ENCODE data around the gene TRMT10C.
A peak's percentile ranks its signal among the peaks of the same experiment; 100 is the strongest.
"Not testable (repeated sequence)": the region's sequence is repeated elsewhere in the genome, so short reads cannot be mapped to it uniquely, and the experiment has no call there.

Gene TRMT10C

GRCh38 chr3:101561630-101562328, at the start of gene TRMT10C:
Gene TRMT10C (plus strand): TSS chr3:101561868. CDS start chr3:101564782, 2,914 bp downstream.
- peak; percentile 86 for DNase-seq (ENCODE audit: low read depth)

- DNase-seq (ENCODE audit: low read depth) = no peak
Measured at GRCh38 chr3:101512396-101512645, 49.3 kb upstream of the TRMT10C start.

- peak; percentile 67 for DNase-seq (ENCODE audit: low read depth)
Measured at GRCh38 chr3:101512646-101513418, 48.8 kb upstream of the TRMT10C start, which contains the start of gene SENP7. Gene SENP7 (minus strand): TSS chr3:101513212. CDS start chr3:101513130, 82 bp downstream.

GRCh38 chr3:101513419-101513986, 48.2 kb upstream of the TRMT10C start:
- DNase-seq (ENCODE audit: low read depth) = no peak

- no peak for DNase-seq (ENCODE audit: low read depth)
Measured at GRCh38 chr3:101518421-101518871, 43.2 kb upstream of the TRMT10C start.

GRCh38 chr3:101519685-101520365, 41.8 kb upstream of the TRMT10C start:
- DNase-seq (ENCODE audit: low read depth) = no peak

- no peak for DNase-seq (ENCODE audit: low read depth)
Measured at GRCh38 chr3:101521211-101521701, 40.4 kb upstream of the TRMT10C start.

GRCh38 chr3:101527441-101527840, 34.2 kb upstream of the TRMT10C start:
- no peak for DNase-seq (ENCODE audit: low read depth)

GRCh38 chr3:101527906-101528305, 33.8 kb upstream of the TRMT10C start:
- DNase-seq (ENCODE audit: low read depth) = no peak

- DNase-seq (ENCODE audit: low read depth) = no peak
Measured at GRCh38 chr3:101529816-101530685, 31.6 kb upstream of the TRMT10C start.

GRCh38 chr3:101530686-101531047, 31.0 kb upstream of the TRMT10C start:
- no peak for DNase-seq (ENCODE audit: low read depth)

- no peak for DNase-seq (ENCODE audit: low read depth)
Measured at GRCh38 chr3:101531473-101532086, 30.1 kb upstream of the TRMT10C start.

- DNase-seq (ENCODE audit: low read depth) = no peak
Measured at GRCh38 chr3:101532783-101533602, 28.7 kb upstream of the TRMT10C start.

- DNase-seq (ENCODE audit: low read depth) = no peak
Measured at GRCh38 chr3:101533603-101533968, 28.1 kb upstream of the TRMT10C start.

GRCh38 chr3:101535221-101535620, 26.4 kb upstream of the TRMT10C start:
- DNase-seq (ENCODE audit: low read depth) = no peak

GRCh38 chr3:101536266-101536665, 25.4 kb upstream of the TRMT10C start:
- no peak for DNase-seq (ENCODE audit: low read depth)

- DNase-seq (ENCODE audit: low read depth) = not testable (repeated sequence)
Measured at GRCh38 chr3:101536955-101537354, 24.7 kb upstream of the TRMT10C start.

GRCh38 chr3:101542957-101543356, 18.7 kb upstream of the TRMT10C start:
- no peak for DNase-seq (ENCODE audit: low read depth)

GRCh38 chr3:101544161-101544850, 17.4 kb upstream of the TRMT10C start:
- DNase-seq (ENCODE audit: low read depth) = no peak

All from stimulated activated CD8-positive, alpha-beta memory T cell treated with anti-CD3 and anti-CD28 coated beads, Interleukin-12 subunit alpha, Interleukin-12 subunit beta, amount 100 ng/mL, for 1 hour (primary cell).